ENCODE results near the gene EP400.

- TF ChIP-seq EZH2 (IDR thresholded peaks at IDR 0.05; ENCODE audit: borderline replicate concordance, low read length): no peak
- TF ChIP-seq, protein P1, sequence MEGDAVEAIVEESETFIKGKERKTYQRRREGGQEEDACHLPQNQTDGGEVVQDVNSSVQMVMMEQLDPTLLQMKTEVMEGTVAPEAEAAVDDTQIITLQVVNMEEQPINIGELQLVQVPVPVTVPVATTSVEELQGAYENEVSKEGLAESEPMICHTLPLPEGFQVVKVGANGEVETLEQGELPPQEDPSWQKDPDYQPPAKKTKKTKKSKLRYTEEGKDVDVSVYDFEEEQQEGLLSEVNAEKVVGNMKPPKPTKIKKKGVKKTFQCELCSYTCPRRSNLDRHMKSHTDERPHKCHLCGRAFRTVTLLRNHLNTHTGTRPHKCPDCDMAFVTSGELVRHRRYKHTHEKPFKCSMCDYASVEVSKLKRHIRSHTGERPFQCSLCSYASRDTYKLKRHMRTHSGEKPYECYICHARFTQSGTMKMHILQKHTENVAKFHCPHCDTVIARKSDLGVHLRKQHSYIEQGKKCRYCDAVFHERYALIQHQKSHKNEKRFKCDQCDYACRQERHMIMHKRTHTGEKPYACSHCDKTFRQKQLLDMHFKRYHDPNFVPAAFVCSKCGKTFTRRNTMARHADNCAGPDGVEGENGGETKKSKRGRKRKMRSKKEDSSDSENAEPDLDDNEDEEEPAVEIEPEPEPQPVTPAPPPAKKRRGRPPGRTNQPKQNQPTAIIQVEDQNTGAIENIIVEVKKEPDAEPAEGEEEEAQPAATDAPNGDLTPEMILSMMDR (IDR thresholded peaks at IDR 0.05; ENCODE audit: low read length): peak; percentile 67
Measured at GRCh38 chr12:131949431-131950181, at the start of gene EP400.
